Body of pancreas (tissue), 4 donors: ENCODE results near the gene PIP4K2C.

Source experiments
- CTCF ChIP-seq, 7 experiments: fragments of 450-650 bp in 4 of 7; fragments of 200-600 bp in 3 of 7; sonication (generic) in 3 of 7; IDR thresholded peaks; one replicate each; pipeline ENCODE4 v1.5.1; 2016 to 2019; ENCODE audit warnings: antibody characterized with exemption in 7 of 7
- POLR2A ChIP-seq, 3 donors: fragments of 450-650 bp; IDR thresholded peaks; one replicate each; pipeline ENCODE4 v1.6.1; 2016; ENCODE audit warnings: antibody characterized with exemption in 3 of 3, mild to moderate bottlenecking in 2 of 3

GRCh38 chr12:57582440-57582839, 8.6 kb upstream of the PIP4K2C start:
- TF ChIP-seq CTCF (IDR thresholded peaks at IDR 0.05) (no peak), POLR2A (IDR thresholded peaks at IDR 0.05) (no peak)
